Activated CD8-positive, alpha-beta T cell treated with anti-CD3 and anti-CD28 coated beads for 36 hours (primary cell): ENCODE data around the gene MAN1B1. TPM values are rescaled to one million over a fixed set of nuclear protein-coding genes. Genes with fewer than 3 reads are reported as not detected.

Experiments
- ATAC-seq: fragments of 200-7000 bp; cut with Tn5 transposase; one replicate; pipeline ENCODE4 v1.10.0; 2021; ENCODE audit warnings: mild to moderate bottlenecking, moderate library complexity
- CTCF ChIA-PET: fragments of 350-600 bp; sonication (Branson Sonifier 250); formaldehyde crosslinking; loops from one replicate; lab custom pipeline; 2021; ENCODE audit warnings: antibody characterized with exemption; lab: Charles Lee
- POLR2A ChIA-PET: fragments of 350-600 bp; sonication (Branson Sonifier 250); formaldehyde crosslinking; loops from one replicate; lab custom pipeline; 2021; ENCODE audit warnings: antibody characterized with exemption; lab: Charles Lee
- DNase-seq: peaks from one replicate; pipeline ENCODE4 v3.0.0-alpha.2; 2020
- H3K27ac Mint-ChIP-seq: one replicate; pipeline ENCODE4 v1.8.0; 2021; ENCODE audit warnings: mild to moderate bottlenecking, mixed read lengths
- H3K27me3 Mint-ChIP-seq: one replicate; pipeline ENCODE4 v1.8.0; 2021; ENCODE audit warnings: mixed read lengths
- H3K36me3 Mint-ChIP-seq: one replicate; pipeline ENCODE4 v1.8.0; 2021; ENCODE audit warnings: low read depth, mixed read lengths
- H3K4me1 Mint-ChIP-seq: one replicate; pipeline ENCODE4 v1.8.0; 2021; ENCODE audit warnings: low read depth, mixed read lengths
- H3K4me3 Mint-ChIP-seq: one replicate; pipeline ENCODE4 v1.8.0; 2021; ENCODE audit warnings: mild to moderate bottlenecking, moderate library complexity, mixed read lengths
- H3K9me3 Mint-ChIP-seq: one replicate; pipeline ENCODE4 v1.8.0; 2021; ENCODE audit warnings: mixed read lengths
- CTCF ChIP-seq: fragments of 200-600 bp; IDR thresholded peaks from one replicate; pipeline ENCODE4 v1.8.0; 2022; ENCODE audit warnings: antibody characterized with exemption, mild to moderate bottlenecking
- intact Hi-C: fragments of 100-400 bp; cut with micrococcal nuclease; formaldehyde crosslinking; loops from one replicate; pipeline ENCODE4 v1.10.0; 2022
- total RNA-seq, 2 experiments: library from RNA; stranded (reverse); gene quantifications; one replicate each; pipeline ENCODE4 v1.2.3, GENCODE V29; 2021

The MAN1B1 gene
- total RNA-seq, 2 experiments from 2014 or later: 31.1 to 33.2 TPM

- ChIA-PET CTCF (interaction anchor here (0.6 to 2.5 kb wide), 12 partner anchors 10 to 487 kb away, joined by 3 to 14 read pairs (median 4); partner anchors contain the start of genes LRRC26, TPRN and TUBB4B), POLR2A (interaction anchor here (0.6 to 2.7 kb wide), 13 partner anchors 9 to 654 kb away, joined by 3 to 16 read pairs (median 5); partner anchors contain the start of genes ANAPC2, MAN1B1 and SSNA1)
- H3K27me3 Mint-ChIP-seq: peaks cover 2% of the 10 kb centered on the region
- peak overlapping the region; percentile 87 for H3K4me3 Mint-ChIP-seq
- no peak for TF ChIP-seq CTCF
- H3K36me3 Mint-ChIP-seq: peaks cover 2% of the 10 kb centered on the region
- ATAC-seq: peak; percentile 12
- peak overlapping the region; percentile 90 for H3K27ac Mint-ChIP-seq
- H3K4me1 Mint-ChIP-seq: peaks cover 20% of the 10 kb centered on the region
- intact Hi-C loops: loop anchor here (10.0 kb wide), 1 partner anchor 46 kb away; the partner anchor contains the start of genes LRRC26 and TMEM210
- DNase-seq: peak; percentile 57
- H3K9me3 Mint-ChIP-seq: no peaks in the 10 kb centered on the region
These were observed 41.5 kb downstream of the MAN1B1 start for GRCh38 chr9:137128158-137128861.

GRCh38 chr9:137128862-137129455, 42.2 kb downstream of the MAN1B1 start:
- intact Hi-C loops: loop anchor here (10.0 kb wide), 1 partner anchor 46 kb away; the partner anchor contains the start of genes LRRC26 and TMEM210
- Mint-ChIP-seq H3K36me3 (peaks cover 2% of the 10 kb centered on the region), H3K27ac (peak overlapping the region; percentile 90), H3K9me3 (no peaks in the 10 kb centered on the region), H3K4me1 (peaks cover 17% of the 10 kb centered on the region), H3K27me3 (peaks cover 2% of the 10 kb centered on the region), H3K4me3 (peak overlapping the region; percentile 87)
- TF ChIP-seq CTCF: no peak
- DNase-seq: peak; percentile 43
- ChIA-PET POLR2A (interaction anchor here (0.8 to 2.7 kb wide), 23 partner anchors 9 to 401 kb away, joined by 3 to 16 read pairs (median 4); partner anchors contain the start of genes ANAPC2, GRIN1, MAN1B1 and RNF208), CTCF (interaction anchor here (0.8 to 2.4 kb wide), 14 partner anchors 22 to 112 kb away, joined by 3 to 10 read pairs (median 4); partner anchors contain the start of genes LRRC26, RNF224, TPRN and TUBB4B)
- ATAC-seq: no peak

DNA sequence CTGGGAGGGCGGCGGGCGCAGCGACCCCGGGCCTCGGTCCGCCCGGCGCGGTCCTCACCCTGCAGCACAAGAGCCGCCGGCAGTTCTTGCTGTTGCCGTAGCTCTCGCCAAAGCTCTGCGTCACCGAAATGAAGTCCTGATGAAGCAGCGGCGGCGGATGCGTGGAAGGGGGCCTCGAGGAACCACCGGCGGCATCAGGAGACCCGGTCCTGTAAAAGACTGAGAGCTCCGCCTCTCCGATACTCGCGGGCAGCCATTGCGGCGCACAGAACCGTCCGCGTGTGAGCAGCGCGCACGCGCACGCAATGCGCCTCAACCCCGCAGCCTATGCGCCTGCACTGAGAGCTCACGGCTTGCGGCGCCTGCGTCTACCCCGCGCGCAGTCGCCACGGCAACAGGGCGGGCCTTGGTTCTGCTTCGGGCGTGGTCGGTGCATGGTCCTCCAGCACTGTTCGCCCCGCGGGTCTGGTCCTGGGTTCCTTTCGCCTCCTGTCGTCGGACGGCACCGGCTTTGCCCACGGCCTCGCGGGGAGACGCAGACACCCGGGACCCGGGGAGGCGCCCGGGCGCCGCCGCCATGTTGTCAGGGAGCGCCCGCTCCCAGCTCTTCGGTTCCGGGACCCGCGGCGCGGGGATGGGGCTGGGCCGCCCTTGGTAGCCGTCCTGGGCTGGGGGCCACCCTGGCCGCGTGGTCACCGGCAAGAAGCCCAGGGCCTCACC, 42.8 kb downstream of the MAN1B1 start:
- intact Hi-C loops: loop anchor here (10.0 kb wide), 1 partner anchor 45 kb away; the partner anchor contains the start of genes LRRC26 and TMEM210
- Mint-ChIP-seq H3K4me1 (peaks cover 17% of the 10 kb centered on the region), H3K27ac (peak overlapping the region; percentile 68), H3K4me3 (peak overlapping the region; percentile 87), H3K27me3 (peaks cover 4% of the 10 kb centered on the region), H3K36me3 (peaks cover 2% of the 10 kb centered on the region), H3K9me3 (no peaks in the 10 kb centered on the region)
- ChIA-PET CTCF (interaction anchor here (0.8 to 2.4 kb wide), 16 partner anchors 21 to 111 kb away, joined by 3 to 10 read pairs (median 4); partner anchors contain the start of genes LRRC26, RNF224, TPRN and TUBB4B), POLR2A (interaction anchor here (0.7 to 2.7 kb wide), 24 partner anchors 8 to 402 kb away, joined by 3 to 16 read pairs (median 4); partner anchors contain the start of genes ANAPC2, GRIN1, MAN1B1 and RNF208)
- DNase-seq: peak; percentile 91
- ATAC-seq: peak; percentile 96
- TF ChIP-seq CTCF: no peak

DNA sequence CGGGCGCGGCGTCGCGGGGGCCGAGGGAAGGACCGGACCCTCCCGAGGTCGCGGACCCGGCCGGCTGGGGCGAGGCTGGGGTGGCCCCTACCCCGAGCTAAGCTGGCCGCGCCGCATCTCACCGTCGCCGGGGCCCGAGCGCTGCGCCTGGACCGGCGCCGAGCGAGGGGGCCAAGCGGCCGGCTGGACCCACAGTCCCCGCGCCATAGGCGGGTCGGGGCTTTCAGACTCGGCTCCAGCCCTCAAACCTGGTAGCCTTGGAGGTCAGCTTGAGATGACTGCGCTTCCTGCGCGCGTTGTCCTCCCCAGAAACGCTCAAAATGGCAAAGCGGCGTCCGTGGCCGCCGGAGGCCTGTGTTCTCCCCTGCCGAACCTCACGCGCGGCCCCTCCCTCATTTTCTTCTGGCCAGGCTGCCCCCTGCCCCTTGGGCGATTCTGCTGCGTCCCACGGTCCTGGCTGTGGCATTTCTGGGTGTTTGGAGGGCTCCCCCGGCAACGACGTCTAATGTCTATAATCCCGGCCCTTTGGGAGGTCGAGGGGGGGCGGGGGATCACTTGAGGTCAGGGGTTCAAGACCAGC, 43.5 kb downstream of the MAN1B1 start:
- intact Hi-C loops: no loop called here
- Mint-ChIP-seq H3K4me1 (peaks cover 17% of the 10 kb centered on the region), H3K9me3 (no peaks in the 10 kb centered on the region), H3K4me3 (peak overlapping the region; percentile 77), H3K36me3 (peaks cover 2% of the 10 kb centered on the region), H3K27me3 (peaks cover 9% of the 10 kb centered on the region), H3K27ac (peak overlapping the region; percentile 59)
- DNase-seq (no peak), ATAC-seq (peak; percentile 2)
- no peak for TF ChIP-seq CTCF
- ChIA-PET POLR2A (interaction anchor here (0.7 to 2.7 kb wide), 16 partner anchors 8 to 111 kb away, joined by 3 to 16 read pairs (median 4); partner anchors contain the start of genes ANAPC2, RNF208, SSNA1 and TUBB4B), CTCF (interaction anchor here (1.1 to 2.4 kb wide), 11 partner anchors 26 to 111 kb away, joined by 3 to 10 read pairs (median 5); partner anchors contain the start of genes RNF224, TPRN and TUBB4B)
